Natural killer cell (primary cell): ENCODE measurements around the gene GPR152. TPM values are rescaled to one million over a fixed set of nuclear protein-coding genes. Genes with fewer than 3 reads are reported as not detected.

Experiments
- ATAC-seq, 3 donors: fragments of 150-1000 bp in 2 of 3; fragments of 200-7000 bp in 1 of 3; cut with Tn5 transposase; 1 replicate in 1 of 3; 2 replicates in 2 of 3; pipeline ENCODE4 v1.10.0; 2021; ENCODE audit warnings: mild to moderate bottlenecking in 2 of 3, moderate library complexity in 2 of 3
- DNase-seq, 2 donors: peaks; one replicate each; pipeline versions ENCODE4 v3.0.0 to v3.0.0-alpha.2; 2013 to 2021; ENCODE audit warnings: mixed read lengths in 1 of 2
- H3K27ac ChIP-seq: one replicate; pipeline ENCODE4 v1.5.1; 2013; ENCODE audit warnings: mild to moderate bottlenecking, low read length
- H3K27me3 ChIP-seq: one replicate; pipeline ENCODE4 v1.6.1; 2013; ENCODE audit warnings: low read length; ENCODE audit not compliant: control insufficient read depth, insufficient read depth
- H3K36me3 ChIP-seq: one replicate; pipeline ENCODE4 v1.6.1; 2013; ENCODE audit warnings: low read length; ENCODE audit not compliant: control insufficient read depth, insufficient read depth
- H3K4me1 ChIP-seq: one replicate; pipeline ENCODE4 v1.6.1; 2013; ENCODE audit warnings: low read length; ENCODE audit not compliant: control insufficient read depth, insufficient read depth
- H3K4me3 ChIP-seq: one replicate; pipeline ENCODE4 v1.5.1; 2013; ENCODE audit warnings: low read length
- H3K9me3 ChIP-seq: one replicate; pipeline ENCODE4 v1.6.1; 2013; ENCODE audit warnings: low read length; ENCODE audit not compliant: control insufficient read depth, insufficient read depth
- H3K27ac Mint-ChIP-seq, 2 donors: one replicate each; pipeline ENCODE4 v1.8.0; 2022; ENCODE audit warnings: mild to moderate bottlenecking in 2 of 2, mixed read lengths in 2 of 2, moderate library complexity in 1 of 2
- H3K27me3 Mint-ChIP-seq, 2 donors: one replicate each; pipeline ENCODE4 v1.8.0; 2022; ENCODE audit warnings: low read depth in 2 of 2, mixed read lengths in 2 of 2
- H3K36me3 Mint-ChIP-seq: one replicate; pipeline ENCODE4 v1.8.0; 2022; ENCODE audit warnings: mixed read lengths
- H3K4me1 Mint-ChIP-seq, 2 donors: one replicate each; pipeline ENCODE4 v1.8.0; 2022; ENCODE audit warnings: mixed read lengths in 2 of 2
- H3K4me3 Mint-ChIP-seq: one replicate; pipeline ENCODE4 v1.8.0; 2022; ENCODE audit warnings: mild to moderate bottlenecking, moderate library complexity, mixed read lengths
- H3K9me3 Mint-ChIP-seq, 2 donors: one replicate each; pipeline ENCODE4 v1.8.0; 2022; ENCODE audit warnings: mixed read lengths in 2 of 2
- WGBS: methylation state at CpG from one replicate; pipeline ENCODE4 v1.1.7; 2013; ENCODE audit warnings: missing lambda C conversion rate; ENCODE audit not compliant: insufficient coverage; 5-methylcytosine and 5-hydroxymethylcytosine counted together
- intact Hi-C: fragments of 100-400 bp; cut with micrococcal nuclease; formaldehyde crosslinking; loops from one replicate; pipeline ENCODE4 v1.14.2; 2022
- total RNA-seq, 4 donors: library from RNA; stranded (reverse); fragments of 120-200 nt in 1 of 4; gene quantifications; one replicate each; pipeline versions ENCODE4 v1.2.3 to v1.2.4, GENCODE V29; 2013 to 2022
- TF ChIP-seq, protein P1 (sequence below): fragments of 200-600 bp; IDR thresholded peaks from one replicate; pipeline ENCODE4 v1.8.0; 2022; ENCODE audit warnings: antibody characterized with exemption

The GPR152 gene
- total RNA-seq, 3 donors from 2014 or later (not counting 1 experiment from before 2014, with no cell fraction given), result 0.25 TPM; not detected in 2

DNA sequence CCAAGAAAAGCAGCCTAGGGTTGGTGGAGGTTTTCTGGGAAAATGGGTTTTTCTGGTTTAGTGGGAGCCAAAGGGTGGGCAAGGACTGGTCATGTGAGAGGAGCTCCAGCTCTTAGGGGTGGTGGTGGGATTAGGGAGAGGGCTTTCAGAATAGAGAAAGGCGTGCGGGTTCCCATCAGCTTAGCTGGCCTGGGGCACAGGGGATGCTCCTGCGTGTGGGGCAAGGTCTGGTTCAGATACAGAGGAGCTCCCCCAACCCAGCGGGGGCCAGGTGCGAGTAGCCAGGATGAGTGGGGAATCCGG lies 15.9 kb upstream of the GPR152 start:
- Histone ChIP-seq H3K4me1 (peaks cover 42% of the 10 kb centered on the region), H3K27me3 (no peaks in the 10 kb centered on the region), H3K9me3 (no peaks in the 10 kb centered on the region), H3K4me3 (peak overlapping the region; percentile 58), H3K36me3 (peaks cover 6% of the 10 kb centered on the region), H3K27ac (peak overlapping the region; percentile 38)
- 4% methylated on average over 6 of the region's 6 CpGs for WGBS
- Mint-ChIP-seq H3K27me3 (no peaks in the 10 kb centered on the region), H3K4me3 (peak overlapping the region; percentile 85), H3K9me3 (no peaks in the 10 kb centered on the region), H3K4me1 (peaks cover 12 to 37% of the 10 kb centered on the region in 2 donors), H3K36me3 (no peaks in the 10 kb centered on the region), H3K27ac (peak overlapping the region; percentile 66 to 82)
- intact Hi-C loops, result loop anchor here (5.0 kb wide), 1 partner anchor 66 kb away; the partner anchor contains the start of genes PPP1CA and TBC1D10C
- ATAC-seq (no peak), DNase-seq (peak in 1 of 2 donors; percentile 46)
- TF ChIP-seq, protein P1, sequence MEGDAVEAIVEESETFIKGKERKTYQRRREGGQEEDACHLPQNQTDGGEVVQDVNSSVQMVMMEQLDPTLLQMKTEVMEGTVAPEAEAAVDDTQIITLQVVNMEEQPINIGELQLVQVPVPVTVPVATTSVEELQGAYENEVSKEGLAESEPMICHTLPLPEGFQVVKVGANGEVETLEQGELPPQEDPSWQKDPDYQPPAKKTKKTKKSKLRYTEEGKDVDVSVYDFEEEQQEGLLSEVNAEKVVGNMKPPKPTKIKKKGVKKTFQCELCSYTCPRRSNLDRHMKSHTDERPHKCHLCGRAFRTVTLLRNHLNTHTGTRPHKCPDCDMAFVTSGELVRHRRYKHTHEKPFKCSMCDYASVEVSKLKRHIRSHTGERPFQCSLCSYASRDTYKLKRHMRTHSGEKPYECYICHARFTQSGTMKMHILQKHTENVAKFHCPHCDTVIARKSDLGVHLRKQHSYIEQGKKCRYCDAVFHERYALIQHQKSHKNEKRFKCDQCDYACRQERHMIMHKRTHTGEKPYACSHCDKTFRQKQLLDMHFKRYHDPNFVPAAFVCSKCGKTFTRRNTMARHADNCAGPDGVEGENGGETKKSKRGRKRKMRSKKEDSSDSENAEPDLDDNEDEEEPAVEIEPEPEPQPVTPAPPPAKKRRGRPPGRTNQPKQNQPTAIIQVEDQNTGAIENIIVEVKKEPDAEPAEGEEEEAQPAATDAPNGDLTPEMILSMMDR, result no peak

GRCh38 chr11:67468056-67468455 lies 15.5 kb upstream of the GPR152 start:
- TF ChIP-seq, protein P1, result no peak
- no peak for ATAC-seq
- peaks cover 42% of the 10 kb centered on the region for H3K4me1 ChIP-seq
- H3K4me3 ChIP-seq, result peak overlapping the region; percentile 58
- H3K27ac ChIP-seq, result peak overlapping the region; percentile 38
- intact Hi-C loops, result loop anchor here (5.0 kb wide), 1 partner anchor 66 kb away; the partner anchor contains the start of genes PPP1CA and TBC1D10C
- WGBS, result 65% methylated on average over 5 of the region's 5 CpGs
- no peaks in the 10 kb centered on the region for H3K9me3 ChIP-seq
- Mint-ChIP-seq H3K4me3 (peak overlapping the region; percentile 85), H3K36me3 (no peaks in the 10 kb centered on the region), H3K27me3 (no peaks in the 10 kb centered on the region), H3K27ac (peak overlapping the region; percentile 66 to 82), H3K9me3 (no peaks in the 10 kb centered on the region), H3K4me1 (peaks cover 12 to 37% of the 10 kb centered on the region in 2 donors)
- H3K27me3 ChIP-seq, result no peaks in the 10 kb centered on the region
- H3K36me3 ChIP-seq, result peaks cover 6% of the 10 kb centered on the region
- DNase-seq, result no peak

DNA sequence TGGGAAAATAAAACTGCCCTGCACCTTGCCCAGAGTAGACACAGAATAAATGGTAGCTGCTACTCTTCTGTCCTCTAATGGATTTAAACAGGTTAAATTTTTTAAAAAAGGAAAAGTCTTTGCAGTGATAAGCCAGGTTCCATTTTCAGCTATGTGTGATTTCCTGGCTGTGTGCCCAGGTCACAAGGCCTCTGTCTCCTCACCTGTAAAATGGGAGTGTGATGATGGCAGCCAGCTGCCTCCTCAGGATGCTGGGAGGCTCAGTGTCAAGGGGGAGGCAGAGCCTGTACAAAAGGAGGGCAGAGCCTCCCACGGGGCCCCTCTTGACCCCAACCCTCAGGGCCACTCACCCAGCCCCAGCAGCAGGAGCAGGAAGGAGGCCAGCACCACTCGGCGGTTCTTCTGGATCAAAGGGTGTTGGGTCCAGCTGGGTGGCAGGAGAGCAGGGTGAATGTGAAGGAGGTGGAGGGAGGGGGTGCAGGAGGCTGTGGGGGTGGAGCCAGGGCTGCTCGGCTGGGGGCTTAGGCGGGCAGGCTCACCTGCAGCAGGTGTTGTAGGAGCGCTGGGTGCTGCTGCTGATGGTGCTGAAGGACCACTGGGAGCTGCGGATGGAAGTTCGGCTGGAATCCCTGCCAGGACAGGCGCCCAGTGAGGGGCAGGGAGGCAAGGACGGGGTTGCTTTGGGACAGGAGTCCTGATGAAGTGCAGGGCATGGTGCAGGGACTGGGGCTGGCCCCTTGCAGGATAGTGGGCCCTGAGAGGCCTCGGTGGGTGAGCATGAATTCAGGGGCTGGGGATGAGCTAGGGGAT lies 14.6 kb upstream of the GPR152 start:
- no peaks in the 10 kb centered on the region for H3K27me3 Mint-ChIP-seq
- Histone ChIP-seq H3K4me1 (peaks cover 42% of the 10 kb centered on the region), H3K36me3 (peaks cover 6% of the 10 kb centered on the region), H3K9me3 (no peaks in the 10 kb centered on the region), H3K4me3 (no peak overlapping the region), H3K27me3 (no peaks in the 10 kb centered on the region), H3K27ac (no peak overlapping the region)
- H3K27ac Mint-ChIP-seq, result peak overlapping the region; percentile 18 to 82
- 89% methylated on average over 11 of the region's 11 CpGs for WGBS
- no peaks in the 10 kb centered on the region for H3K9me3 Mint-ChIP-seq
- peaks cover 12 to 37% of the 10 kb centered on the region in 2 donors for H3K4me1 Mint-ChIP-seq
- no peaks in the 10 kb centered on the region for H3K36me3 Mint-ChIP-seq
- intact Hi-C loops, result loop anchor here (5.0 kb wide), 1 partner anchor 65 kb away; the partner anchor contains the start of genes PPP1CA and TBC1D10C
- TF ChIP-seq, protein P1, result no peak
- ATAC-seq (no peak), DNase-seq (no peak)
- H3K4me3 Mint-ChIP-seq, result peak overlapping the region; percentile 73
